Anterior cingulate cortex (tissue), 58 donors: ENCODE measurements around the gene SMR3A.
A peak's percentile ranks its signal among the peaks of the same experiment; 100 is the strongest.

Experiments
- DNase-seq, 58 donors: peaks; one replicate each; lab custom pipeline; 2025; lab: John Stamatoyannopoulos, UW

SMR3A gene

GRCh38 chr4:70360460-70360859, at the start of gene SMR3A:
Gene SMR3A (plus strand): TSS chr4:70360760. CDS start chr4:70362116, 1,356 bp downstream.
- DNase-seq: no peak

- DNase-seq: no peak
These were observed 46.8 kb upstream of the SMR3A start for GRCh38 chr4:70313736-70314135.

- DNase-seq: no peak
These were observed 44.6 kb upstream of the SMR3A start for GRCh38 chr4:70315928-70316327.

- DNase-seq: no peak
These were observed 34.5 kb upstream of the SMR3A start for GRCh38 chr4:70326052-70326451.

GRCh38 chr4:70334681-70335080, 25.9 kb upstream of the SMR3A start, which contains the start of gene CABS1:
Gene CABS1 (plus strand): TSS chr4:70334981. CDS start chr4:70335040, 59 bp downstream.
- DNase-seq: no peak

- no peak for DNase-seq
These were observed 24.5 kb upstream of the SMR3A start for GRCh38 chr4:70336043-70336442.

GRCh38 chr4:70337886-70338420, 22.6 kb upstream of the SMR3A start:
- no peak for DNase-seq

- DNase-seq: no peak
These were observed 4.4 kb upstream of the SMR3A start for GRCh38 chr4:70356185-70356584.

GRCh38 chr4:70359115-70359661, 1.4 kb upstream of the SMR3A start:
- DNase-seq: no peak

GRCh38 chr4:70364002-70364401, 3.4 kb downstream of the SMR3A start:
- no peak for DNase-seq

- peak in 1 of 58 donors; percentile 2 for DNase-seq
These were observed 4.9 kb downstream of the SMR3A start for GRCh38 chr4:70365479-70365878.

GRCh38 chr4:70367813-70368212, 7.3 kb downstream of the SMR3A start:
- DNase-seq: no peak

GRCh38 chr4:70371987-70372386, 11.4 kb downstream of the SMR3A start:
- DNase-seq: no peak

GRCh38 chr4:70372760-70373159, 12.2 kb downstream of the SMR3A start:
- no peak for DNase-seq

- DNase-seq: no peak
These were observed 20.0 kb downstream of the SMR3A start for GRCh38 chr4:70380578-70380977.

- no peak for DNase-seq
These were observed 22.2 kb downstream of the SMR3A start, which contains the start of gene SMR3B for GRCh38 chr4:70382691-70383181. Gene SMR3B (plus strand): TSS chr4:70383131. CDS start chr4:70384511, 1,380 bp downstream.

GRCh38 chr4:70392057-70392776, 31.7 kb downstream of the SMR3A start:
- DNase-seq: no peak

GRCh38 chr4:70397580-70397979, 37.0 kb downstream of the SMR3A start, which contains the start of gene OPRPN:
Gene OPRPN (plus strand): TSS chr4:70397940. CDS start chr4:70399286, 1,346 bp downstream.
- no peak for DNase-seq

- no peak for DNase-seq
These were observed 38.8 kb downstream of the SMR3A start for GRCh38 chr4:70399319-70399718.

- DNase-seq: no peak
These were observed 42.2 kb downstream of the SMR3A start for GRCh38 chr4:70402762-70403161.

GRCh38 chr4:70405765-70406164, 45.2 kb downstream of the SMR3A start:
- no peak for DNase-seq
